HEK293T (cell line): ENCODE measurements around the gene RTN3.

Experiments used
- ARNT ChIP-seq: fragments of 450-650 bp; IDR thresholded peaks from 2 replicates; pipeline ENCODE4 v1.6.1; 2017; ENCODE audit warnings: mild to moderate bottlenecking
- ELF4 ChIP-seq: fragments of 450-650 bp; IDR thresholded peaks from 2 replicates; pipeline ENCODE4 v1.6.1; 2017; ENCODE audit warnings: antibody characterized with exemption
- FOXM1 ChIP-seq: fragments of 450-650 bp; IDR thresholded peaks from 2 replicates; pipeline ENCODE4 v1.6.1; 2017; ENCODE audit warnings: mild to moderate bottlenecking, borderline replicate concordance
- L3MBTL2 ChIP-seq: fragments of 450-650 bp; conservative IDR thresholded peaks from 2 replicates; pipeline ENCODE4 v1.6.1; 2016; ENCODE audit warnings: mild to moderate bottlenecking
- LEF1 ChIP-seq: fragments of 450-650 bp; IDR thresholded peaks from 2 replicates; pipeline ENCODE4 v1.6.1; 2017; ENCODE audit warnings: mild to moderate bottlenecking, borderline replicate concordance
- SP1 ChIP-seq: fragments of 450-650 bp; IDR thresholded peaks from 2 replicates; pipeline ENCODE4 v1.6.1; 2017

- TF ChIP-seq ARNT, result no peak
- no peak for TF ChIP-seq ELF4
- TF ChIP-seq SP1, result no peak
- no peak for TF ChIP-seq FOXM1
- TF ChIP-seq L3MBTL2, result no peak
- no peak for TF ChIP-seq LEF1
Observed at GRCh38 chr11:63767565-63768236, 86.4 kb downstream of the RTN3 start.
